NCI-H2196 (cell line): ENCODE data around the gene KRT81.
"Not testable (repeated sequence)": the region's sequence is repeated elsewhere in the genome, so short reads cannot be mapped to it uniquely, and the experiment has no call there.

ENCODE experiments used
- DNase-seq: peaks from one replicate; lab custom pipeline; 2025; ENCODE audit not compliant: unreplicated experiment; lab: John Stamatoyannopoulos, UW

The KRT81 gene

GRCh38 chr12:52278575-52279421 lies 12.5 kb downstream of the KRT81 start:
- peak; percentile 83 for DNase-seq

DNA sequence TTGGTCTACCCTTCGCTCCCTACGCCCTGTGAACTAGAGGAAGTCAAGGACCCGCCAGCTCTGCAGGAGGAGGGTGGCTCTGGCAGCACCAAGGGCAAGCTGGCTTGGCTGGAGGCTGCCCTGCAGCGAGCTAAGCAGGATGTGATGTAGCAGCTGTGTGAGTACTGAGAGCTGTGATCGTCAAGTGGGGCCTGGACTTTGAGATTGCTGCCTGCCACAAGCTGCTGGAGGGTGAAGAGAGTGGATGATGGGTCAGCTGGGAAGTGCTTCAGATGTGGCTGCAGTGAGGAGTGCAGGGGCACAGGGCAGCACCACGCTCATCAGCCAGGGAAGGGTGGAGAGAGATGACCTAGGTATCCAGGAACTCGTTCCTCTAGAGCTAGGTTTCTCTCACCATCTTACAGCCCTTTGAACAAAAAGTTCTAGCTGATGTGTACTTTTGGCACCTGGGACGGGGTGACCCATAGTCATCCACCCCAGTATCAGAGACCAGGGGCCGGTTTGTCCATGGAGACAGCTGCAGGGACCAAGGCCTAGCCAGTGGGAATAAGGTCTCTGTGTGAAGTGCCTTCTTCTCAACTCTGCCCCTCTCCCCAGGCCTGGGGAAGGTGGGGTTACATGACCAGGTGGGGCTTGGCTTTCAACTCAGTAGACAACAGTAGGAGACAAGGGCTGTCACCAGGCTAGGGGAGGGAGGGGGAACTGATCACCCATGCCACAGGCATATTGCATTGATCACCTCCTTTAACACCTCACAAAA lies 13.7 kb downstream of the KRT81 start:
- peak; percentile 40 for DNase-seq

DNA sequence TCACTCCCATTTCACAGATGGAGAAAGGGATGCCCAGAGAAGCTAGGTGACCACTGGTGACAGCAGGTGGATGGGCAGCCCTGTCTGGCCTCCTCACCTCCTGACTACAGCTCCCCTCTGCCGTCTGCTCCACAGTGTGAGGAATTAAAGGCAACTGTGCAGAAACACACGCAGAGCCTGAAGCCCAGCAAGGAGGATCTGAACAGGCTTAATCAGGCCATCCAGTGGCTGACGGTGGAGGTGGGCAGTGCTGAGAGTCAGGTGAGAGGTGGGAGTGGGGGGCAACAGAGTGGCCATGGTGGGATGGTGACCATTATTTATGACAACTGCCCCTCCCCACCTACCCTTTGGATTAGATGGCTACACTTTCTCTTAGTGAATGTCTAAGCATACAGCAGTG lies 15.6 kb downstream of the KRT81 start:
- no peak for DNase-seq

DNA sequence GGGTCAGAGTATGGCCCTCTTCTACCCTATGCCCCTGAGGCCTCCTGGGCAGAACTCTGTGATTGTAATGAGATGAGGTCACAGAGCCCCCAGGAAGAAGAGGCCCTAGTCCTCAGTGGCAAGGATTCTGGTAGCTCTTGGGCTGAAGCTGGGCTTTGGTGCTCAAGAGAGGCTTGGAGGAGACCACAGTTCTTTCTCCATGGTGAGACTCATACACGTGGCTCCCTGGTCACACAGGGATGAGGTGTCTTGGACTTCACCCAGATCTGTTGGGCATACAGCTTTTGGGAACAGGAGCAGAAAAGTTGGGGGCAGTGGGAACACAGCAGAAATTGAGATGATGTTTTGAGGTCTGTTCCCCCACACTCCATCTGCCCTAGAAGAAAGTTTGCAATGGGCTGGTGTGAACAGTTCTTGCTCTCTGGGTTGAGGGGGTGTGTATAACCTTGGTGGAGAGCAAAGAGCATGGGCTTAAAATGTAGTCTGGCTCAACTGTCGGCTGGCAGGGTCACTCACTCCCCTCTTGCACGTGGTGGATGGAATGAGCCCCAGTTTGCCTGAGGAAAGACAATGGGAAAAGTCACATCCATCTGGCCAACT lies 16.7 kb downstream of the KRT81 start, which contains the start of gene KRT86:
Gene KRT86, plus strand, starts transcription at position 125 of the 600 bp plus-strand sequence. CDS start 27,272 bp downstream, outside the sequence.
- DNase-seq: no peak

GRCh38 chr12:52271158-52271557 lies 20.2 kb downstream of the KRT81 start:
- no peak for DNase-seq

DNA sequence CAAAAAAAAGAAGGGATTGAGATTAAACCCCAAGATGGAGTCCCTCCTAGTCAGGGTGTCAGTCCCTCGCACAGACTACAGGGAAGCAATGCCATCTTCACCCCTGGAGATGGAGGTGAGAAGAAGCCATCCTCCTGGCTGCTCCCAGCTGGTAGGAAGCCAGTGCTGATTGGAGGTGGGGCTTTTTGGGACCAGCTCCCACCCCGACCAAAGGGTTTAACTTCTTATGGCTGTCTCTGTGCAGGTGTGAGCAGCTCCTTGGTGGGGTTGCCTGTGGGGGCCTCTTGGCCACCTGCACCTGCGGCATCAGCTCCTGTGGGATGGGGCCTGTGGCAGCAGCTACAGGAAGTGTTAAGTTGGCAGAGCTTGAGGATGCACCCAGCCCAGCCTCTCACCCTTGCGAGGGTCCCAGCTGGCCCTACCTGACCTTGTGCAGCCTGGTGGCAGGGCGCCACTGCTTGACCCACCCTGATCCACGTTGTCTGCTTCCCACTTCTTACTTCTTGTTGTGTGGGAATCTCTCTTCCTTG lies 20.7 kb downstream of the KRT81 start:
- no peak for DNase-seq

- no peak for DNase-seq
Measured at GRCh38 chr12:52268212-52268611, 23.1 kb downstream of the KRT81 start.

DNA sequence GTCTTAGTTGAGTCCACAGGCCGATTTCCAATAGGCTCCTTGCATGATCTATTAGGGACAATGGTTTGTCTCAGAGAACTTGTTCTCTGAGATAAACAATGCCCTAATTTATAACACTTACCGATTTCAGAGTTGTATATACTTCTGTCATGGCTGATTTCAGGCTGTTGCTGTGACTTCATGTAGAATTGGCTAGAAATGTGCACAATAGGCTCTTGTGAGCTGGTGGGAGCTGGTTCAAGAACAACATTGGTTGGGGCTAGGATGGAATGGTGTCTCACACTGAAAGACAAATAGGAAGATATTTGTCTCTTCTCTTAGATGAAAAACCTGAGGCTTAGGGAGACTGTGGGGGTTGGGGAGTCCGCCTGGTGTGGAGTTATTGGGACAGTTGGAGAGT lies 23.6 kb downstream of the KRT81 start:
- no peak for DNase-seq

DNA sequence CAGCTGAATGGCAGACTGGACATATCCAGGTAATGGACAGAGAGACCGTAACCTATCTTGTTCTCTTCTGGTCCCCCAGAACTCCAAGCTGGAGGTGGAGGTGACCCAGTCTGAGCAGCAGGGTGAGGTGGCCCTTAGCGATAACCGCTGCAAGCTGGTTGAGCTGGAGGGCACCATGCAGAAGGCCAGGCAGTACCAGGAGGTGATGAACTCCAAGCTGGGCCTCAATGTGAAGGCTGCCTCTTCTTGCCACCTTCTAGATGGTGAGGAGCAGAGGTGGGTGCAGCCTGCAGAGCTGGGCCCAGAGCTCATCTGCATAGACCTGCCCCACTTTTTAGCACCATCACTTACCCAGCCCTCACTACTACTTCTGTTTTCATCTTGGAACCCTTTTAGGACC lies 24.1 kb downstream of the KRT81 start:
- DNase-seq: no peak

DNA sequence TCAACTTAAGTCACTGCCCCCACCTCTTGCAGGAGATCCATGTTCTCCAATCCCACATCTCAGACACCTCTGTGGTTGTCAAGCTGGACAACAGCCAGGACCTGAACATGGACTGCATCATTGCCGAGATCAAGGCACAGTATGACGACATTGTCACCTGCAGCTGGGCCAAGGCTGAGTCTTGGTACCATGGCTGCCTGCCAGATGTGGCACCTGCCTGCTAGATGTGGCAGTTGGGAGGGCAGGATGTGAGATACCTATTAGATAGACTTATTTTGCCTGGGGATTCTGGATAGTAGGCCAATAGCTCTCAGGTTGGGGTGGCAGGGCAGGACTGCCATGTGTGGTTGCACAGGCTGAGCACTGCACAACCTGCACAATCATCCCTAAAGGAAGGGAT lies 24.8 kb downstream of the KRT81 start:
- DNase-seq: peak; percentile 65

GRCh38 chr12:52264435-52264825 lies 26.9 kb downstream of the KRT81 start:
- no peak for DNase-seq

- DNase-seq: no peak
Measured at GRCh38 chr12:52263761-52264434, 27.4 kb downstream of the KRT81 start.

DNA sequence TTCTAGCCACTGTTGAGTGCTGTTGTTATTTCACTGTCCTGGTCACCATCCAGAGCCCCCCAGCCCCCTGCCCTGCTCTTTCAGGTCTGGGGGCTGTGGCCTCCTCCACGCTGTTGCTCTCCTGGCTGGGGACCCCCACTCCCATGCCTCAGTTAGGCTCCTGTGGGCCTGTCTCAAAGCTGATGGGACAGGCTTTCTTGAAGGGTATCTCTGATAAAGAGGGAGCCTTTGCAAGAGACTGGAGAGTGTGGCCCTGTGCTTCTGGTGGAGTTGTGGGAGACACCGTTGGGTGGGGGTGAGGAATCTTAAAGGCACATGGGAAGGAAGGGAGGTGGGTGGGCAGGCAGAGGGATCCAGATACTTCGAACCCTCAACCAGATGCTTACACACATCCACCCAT lies 29.0 kb downstream of the KRT81 start:
- DNase-seq: no peak

DNA sequence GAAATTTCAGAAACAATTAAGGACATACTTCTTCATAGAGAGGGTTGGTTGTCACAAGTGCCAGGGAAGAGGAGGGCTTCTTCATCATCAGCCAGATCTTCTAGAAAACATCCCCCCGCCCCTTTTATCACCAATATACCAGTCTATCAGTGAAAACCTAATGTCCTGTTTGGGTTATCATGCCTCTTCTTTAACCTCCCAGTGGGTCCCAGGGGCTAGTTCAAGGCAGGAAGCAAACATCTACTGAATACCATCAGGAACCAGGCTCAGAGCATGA lies 30.2 kb downstream of the KRT81 start:
- no peak for DNase-seq

GRCh38 chr12:52260361-52261207 lies 30.8 kb downstream of the KRT81 start:
- DNase-seq: no peak

- DNase-seq: no peak
Measured at GRCh38 chr12:52259657-52260243, 31.6 kb downstream of the KRT81 start.

DNA sequence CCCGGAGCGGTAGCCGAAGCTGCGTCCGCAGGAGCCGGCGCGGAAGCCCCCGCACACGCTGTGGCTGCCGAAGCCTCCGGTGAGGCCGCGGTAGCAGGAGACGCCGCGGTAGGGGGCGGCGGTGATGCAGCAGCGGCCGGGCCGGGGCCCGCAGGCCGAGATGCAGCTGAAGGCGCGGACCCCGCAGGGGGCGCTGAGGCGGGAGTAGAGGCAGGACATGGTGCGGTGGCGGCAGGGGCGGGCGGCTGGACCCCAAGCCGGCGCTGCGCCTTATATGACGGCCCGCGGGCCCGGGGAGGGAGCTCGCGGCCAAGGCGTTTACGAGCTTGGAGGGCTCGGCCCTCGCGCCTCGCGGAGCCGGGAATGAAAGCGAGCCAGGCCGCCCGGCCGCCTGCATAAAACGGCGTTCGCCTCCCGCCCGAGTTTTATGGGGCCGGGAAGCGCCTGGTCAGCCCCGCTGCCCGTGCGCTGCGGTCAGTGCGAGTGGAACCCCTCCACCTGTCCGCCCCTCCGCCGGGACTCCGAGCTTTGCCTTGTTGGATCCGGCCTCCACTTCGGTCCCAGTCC lies 32.9 kb downstream of the KRT81 start:
- DNase-seq: no peak

GRCh38 chr12:52257922-52258321 lies 33.4 kb downstream of the KRT81 start:
- DNase-seq: not testable (repeated sequence)

DNA sequence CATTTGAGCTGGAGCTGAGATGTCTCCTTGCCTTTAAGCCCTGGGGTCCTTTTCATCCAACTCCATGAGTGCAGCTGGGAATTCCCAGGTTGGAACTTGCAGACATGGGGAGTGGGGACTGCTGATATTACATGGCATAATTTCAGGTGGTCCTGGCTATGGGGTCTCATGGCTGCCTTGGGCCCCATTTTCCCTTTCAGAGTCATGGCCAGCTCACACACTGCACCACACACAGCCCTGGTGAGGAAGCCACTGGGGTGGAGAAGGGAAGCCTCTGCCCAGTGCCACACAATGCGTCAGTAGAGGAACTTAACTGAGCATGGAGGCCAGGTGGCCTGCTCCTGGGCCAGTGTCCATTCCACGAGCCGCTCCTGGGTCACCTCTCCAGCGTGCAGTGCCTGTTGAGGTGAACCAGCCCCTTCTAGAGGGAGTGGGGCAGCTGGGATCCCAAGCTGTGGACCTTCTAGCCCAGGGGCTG lies 34.2 kb downstream of the KRT81 start:
- no peak for DNase-seq

- DNase-seq: no peak
Measured at GRCh38 chr12:52256584-52256935, 34.8 kb downstream of the KRT81 start.
